ENCODE results near the gene SLC35G4.

DNA sequence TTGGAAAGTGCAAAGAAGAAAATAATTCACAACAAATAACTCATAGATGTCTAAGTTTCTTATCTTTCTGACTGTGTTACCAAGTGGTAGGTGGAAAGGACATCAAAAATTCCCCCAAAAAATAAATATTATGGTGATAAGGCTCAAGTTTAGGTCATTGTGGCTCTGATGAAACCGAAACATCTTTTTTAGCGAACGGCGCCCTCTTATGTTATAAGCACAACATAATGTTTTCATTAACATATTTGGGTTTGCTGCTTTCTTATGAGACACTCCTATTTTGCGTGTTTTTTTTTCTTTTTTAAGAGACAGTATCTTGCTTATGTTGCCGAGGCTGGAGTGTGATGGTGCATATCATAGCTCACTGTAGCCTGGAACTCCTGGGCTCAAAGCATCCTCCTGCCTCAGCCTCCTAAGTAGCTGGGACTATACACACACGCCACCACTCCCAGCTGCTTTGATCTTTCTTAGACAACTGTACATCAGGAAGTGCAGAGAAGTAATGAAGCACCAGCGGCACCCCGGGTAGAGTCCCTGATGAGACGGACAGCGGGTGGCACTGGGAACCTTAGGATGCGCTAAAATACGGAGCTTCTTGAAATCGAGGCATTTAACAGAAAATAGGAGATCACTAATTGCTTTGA, 38.5 kb upstream of the SLC35G4 start:
- TF ChIP-seq, protein P1, sequence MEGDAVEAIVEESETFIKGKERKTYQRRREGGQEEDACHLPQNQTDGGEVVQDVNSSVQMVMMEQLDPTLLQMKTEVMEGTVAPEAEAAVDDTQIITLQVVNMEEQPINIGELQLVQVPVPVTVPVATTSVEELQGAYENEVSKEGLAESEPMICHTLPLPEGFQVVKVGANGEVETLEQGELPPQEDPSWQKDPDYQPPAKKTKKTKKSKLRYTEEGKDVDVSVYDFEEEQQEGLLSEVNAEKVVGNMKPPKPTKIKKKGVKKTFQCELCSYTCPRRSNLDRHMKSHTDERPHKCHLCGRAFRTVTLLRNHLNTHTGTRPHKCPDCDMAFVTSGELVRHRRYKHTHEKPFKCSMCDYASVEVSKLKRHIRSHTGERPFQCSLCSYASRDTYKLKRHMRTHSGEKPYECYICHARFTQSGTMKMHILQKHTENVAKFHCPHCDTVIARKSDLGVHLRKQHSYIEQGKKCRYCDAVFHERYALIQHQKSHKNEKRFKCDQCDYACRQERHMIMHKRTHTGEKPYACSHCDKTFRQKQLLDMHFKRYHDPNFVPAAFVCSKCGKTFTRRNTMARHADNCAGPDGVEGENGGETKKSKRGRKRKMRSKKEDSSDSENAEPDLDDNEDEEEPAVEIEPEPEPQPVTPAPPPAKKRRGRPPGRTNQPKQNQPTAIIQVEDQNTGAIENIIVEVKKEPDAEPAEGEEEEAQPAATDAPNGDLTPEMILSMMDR (IDR thresholded peaks at IDR 0.05; ENCODE audit: low read length), result peak; percentile 29
- TF ChIP-seq EZH2 (optimal IDR thresholded peaks at IDR 0.05; ENCODE audit: low read depth, low read length), result no peak
- no peak for TF ChIP-seq EZH2phosphoT487 (IDR thresholded peaks at IDR 0.05; ENCODE audit: low read length)
